VCaP (cell line): ENCODE measurements around the gene PTPRN2.

ENCODE experiments used
- H3K27ac ChIP-seq: fragments of 450-650 bp; 2 replicates; pipeline ENCODE4 v1.5.1; 2017
- TF ChIP-seq, protein P1 (sequence below): fragments of 450-650 bp; conservative IDR thresholded peaks from 2 replicates; pipeline ENCODE4 v1.5.1; 2017; ENCODE audit warnings: mild to moderate bottlenecking, moderate library complexity

PTPRN2 gene

DNA sequence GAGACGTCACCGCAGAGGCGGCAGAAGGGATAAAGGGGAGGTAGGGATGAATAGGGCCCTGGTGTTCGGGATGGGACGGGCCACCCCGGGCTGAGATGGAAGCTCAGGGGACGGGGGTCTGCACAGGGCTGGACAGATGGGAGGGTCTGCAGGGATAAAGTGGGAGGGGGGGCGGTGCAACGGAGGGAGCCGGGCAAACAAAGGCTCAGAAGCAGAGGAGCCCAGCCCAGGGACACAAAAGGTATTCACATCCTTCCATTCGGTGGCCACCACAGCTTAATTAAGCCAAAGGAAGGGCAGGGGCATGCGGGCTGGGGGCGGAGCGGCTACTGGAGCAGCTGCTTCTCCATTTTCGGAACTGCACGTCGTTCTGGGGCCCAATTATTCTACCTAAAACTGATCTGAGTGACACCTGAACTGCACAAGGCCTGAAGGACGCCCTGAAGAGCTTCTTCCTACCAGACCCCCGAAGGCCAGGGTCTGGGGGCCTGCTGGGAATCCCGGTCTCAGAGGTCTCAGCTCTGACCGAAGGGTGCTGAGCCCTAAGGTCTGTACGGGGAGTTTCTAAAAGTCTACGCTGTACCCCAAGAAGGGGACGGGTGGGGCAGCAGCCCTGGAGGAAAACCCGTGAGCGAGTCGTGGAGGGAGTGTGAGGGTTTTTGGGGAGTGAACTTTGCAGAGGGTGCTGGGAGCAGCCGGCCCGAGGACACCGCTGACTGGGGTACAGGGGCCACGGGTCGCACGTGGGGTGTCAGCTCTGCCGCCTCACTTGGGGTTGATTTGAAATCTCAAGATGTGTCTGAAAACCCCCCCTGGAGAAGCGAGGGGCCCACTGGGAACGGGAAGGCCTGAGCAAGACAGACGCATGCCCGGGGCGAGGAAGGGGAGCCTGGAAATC, 916.0 kb downstream of the PTPRN2 start:
- TF ChIP-seq, protein P1, sequence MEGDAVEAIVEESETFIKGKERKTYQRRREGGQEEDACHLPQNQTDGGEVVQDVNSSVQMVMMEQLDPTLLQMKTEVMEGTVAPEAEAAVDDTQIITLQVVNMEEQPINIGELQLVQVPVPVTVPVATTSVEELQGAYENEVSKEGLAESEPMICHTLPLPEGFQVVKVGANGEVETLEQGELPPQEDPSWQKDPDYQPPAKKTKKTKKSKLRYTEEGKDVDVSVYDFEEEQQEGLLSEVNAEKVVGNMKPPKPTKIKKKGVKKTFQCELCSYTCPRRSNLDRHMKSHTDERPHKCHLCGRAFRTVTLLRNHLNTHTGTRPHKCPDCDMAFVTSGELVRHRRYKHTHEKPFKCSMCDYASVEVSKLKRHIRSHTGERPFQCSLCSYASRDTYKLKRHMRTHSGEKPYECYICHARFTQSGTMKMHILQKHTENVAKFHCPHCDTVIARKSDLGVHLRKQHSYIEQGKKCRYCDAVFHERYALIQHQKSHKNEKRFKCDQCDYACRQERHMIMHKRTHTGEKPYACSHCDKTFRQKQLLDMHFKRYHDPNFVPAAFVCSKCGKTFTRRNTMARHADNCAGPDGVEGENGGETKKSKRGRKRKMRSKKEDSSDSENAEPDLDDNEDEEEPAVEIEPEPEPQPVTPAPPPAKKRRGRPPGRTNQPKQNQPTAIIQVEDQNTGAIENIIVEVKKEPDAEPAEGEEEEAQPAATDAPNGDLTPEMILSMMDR, result no peak
- H3K27ac ChIP-seq, result no peak overlapping the region

DNA sequence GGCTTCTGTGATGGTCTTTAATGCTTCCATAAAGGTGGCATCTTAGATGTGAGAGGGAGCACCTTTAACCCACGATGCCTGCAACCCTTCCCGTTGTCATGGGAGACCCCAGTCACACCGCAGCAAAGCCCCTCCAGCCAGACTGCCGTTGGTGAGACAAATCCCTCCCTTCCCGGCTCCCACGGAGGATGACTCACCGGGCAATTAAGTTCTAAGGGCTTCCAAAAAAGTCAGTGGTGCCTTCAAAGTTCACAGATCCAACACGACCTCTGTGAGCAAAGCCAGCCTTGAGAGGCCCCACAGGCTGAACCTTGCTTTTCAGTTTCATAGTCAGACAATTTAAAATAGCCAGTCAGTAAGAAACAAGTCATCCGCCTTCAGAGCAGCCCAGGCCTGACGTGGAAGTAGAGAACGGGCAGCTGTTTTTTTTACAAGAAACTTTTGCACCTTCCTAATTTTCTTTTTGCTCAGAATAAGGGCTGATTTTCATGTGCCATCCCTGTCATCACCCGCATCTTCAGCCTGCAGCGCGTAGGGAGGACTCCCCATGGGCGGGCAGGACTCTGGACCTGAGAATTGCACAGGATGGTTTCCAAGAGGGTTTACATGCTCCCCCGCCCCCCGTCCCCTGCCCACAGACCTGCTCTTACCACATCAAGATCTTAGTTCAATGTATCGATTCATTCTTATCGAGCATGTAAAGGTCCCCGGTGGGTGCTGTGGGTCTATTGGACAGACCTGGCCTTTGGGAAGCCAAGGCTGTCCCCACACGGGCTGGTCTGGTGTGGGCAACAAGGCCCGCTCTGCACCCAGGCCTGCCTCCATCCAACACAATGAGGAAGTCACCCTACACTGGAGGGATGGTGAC, 916.9 kb downstream of the PTPRN2 start:
- no peak overlapping the region for H3K27ac ChIP-seq
- TF ChIP-seq, protein P1, result no peak

DNA sequence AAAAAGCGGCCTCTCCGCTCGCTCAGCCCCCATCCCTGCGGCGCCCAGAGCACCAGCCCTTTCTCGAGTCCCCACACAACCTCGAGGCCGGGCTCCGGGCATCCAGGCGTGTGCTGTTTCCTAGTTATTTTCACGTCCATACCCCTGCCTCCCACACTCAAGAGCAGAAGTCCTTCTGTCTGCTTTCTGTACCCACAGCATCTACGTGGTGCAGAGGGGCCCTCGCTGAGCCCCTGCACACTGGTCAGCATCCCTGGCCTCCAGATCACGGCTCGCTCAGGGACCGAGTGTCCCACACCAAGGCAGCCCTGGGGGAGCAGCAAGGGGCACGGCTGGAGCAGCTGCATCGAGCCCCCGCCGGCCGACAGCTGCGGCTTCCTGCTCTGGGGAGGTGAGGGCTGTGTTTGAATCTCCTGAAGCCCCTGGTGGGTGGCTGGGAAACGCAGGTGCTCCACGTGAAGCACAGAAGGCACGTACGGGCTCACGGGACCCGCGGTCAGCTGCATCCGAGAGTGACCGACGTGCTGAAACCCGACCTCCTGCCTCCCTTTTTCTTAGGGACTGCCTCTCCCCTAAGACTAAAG, 917.8 kb downstream of the PTPRN2 start:
- TF ChIP-seq, protein P1, result no peak
- no peak overlapping the region for H3K27ac ChIP-seq

DNA sequence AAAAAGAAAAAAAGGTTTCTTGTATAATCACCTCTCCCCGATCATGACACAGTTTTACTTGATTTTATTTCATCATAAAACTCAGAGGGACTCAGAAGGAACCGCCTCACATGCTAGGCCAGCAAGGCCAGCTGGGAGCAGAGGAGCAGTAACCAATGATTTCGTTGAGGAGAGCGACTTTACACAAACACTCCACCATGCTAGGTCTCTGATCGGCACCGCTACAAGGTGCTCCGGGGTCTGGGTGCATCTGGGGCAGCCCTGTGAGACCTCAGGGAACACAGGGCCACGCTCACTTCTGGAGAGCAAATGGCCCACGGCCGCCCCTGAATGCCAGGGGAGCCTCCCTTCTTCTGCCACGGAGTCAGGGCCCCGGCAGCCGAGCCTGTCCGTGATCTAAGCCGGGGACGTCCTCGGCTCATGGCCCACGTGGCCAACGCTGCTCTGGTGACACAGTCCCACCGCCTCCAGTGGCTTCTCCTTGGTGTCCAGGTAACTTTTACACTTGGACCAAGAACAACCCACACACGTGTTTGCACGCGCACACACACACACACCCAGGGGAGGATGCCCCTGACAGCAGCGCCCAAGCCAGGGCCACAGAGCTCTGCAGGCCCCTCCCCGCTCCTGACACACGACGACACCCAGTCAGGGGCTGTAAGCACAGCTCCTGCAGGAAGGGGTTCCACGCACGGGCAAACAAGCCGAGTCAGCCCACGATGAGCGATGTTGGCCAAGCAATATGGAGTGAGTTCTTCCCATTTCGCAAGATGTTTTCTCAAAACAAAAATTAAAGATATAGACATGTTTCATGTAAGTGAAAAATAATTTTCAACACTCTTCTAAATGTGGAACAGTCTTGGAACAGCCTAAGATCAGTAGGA, 918.5 kb downstream of the PTPRN2 start:
- no peak overlapping the region for H3K27ac ChIP-seq
- TF ChIP-seq, protein P1, result no peak

DNA sequence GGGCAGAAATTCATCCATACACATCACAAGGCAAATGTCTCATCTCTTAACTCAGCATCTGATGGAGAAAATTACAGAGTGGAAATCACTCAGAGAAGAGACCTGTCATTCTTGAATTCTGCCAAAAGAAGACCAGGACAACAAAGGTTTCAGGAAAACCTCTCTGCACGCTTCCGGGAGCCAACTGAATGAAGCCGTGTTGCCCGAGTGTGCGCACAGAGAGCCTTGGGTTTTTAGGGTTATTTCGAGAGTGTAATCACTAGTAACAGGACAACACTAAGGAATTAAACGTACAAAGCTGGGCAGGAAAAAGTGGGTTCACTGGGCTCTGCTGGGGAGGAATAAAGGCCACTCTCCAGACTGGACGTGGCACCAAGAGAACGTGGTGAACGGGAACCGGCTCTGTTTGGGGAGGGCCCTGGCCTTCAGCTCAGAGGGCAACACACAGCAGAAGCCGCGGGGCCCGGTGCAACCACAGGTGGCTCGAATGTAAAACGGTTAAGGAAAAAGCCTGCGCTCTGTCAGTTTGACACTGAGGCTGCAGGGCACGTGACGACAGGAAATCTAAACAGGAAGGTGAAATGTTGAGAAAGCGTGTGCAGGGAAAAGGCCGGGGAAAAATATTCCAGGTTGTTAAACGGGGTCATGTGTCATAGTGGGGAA, 919.3 kb downstream of the PTPRN2 start:
- TF ChIP-seq, protein P1, result no peak
- H3K27ac ChIP-seq, result no peak overlapping the region

DNA sequence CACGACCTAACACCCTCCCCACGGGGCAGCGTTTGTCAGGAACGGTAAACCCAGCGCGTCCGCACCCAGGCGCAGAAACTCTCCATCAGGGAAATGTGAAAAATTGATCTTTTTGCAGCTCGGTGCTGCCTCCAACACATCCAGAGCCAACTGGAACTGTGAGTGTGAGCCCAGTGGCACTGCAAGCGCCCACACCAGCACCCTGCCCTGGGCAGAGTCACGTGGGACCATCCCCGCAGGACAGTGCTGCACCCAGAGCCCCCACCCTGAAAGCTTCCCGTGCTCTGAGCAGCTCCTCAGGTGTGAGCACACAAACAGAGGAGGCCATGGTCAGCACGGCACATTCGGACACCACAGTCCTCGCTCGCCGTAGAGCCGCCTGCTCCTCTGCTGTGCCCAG, 919.9 kb downstream of the PTPRN2 start:
- TF ChIP-seq, protein P1, result no peak

More for the DNA sequence above, 919.9 kb downstream of the PTPRN2 start:
- H3K27ac ChIP-seq, result no peak overlapping the region
